ENCODE measurements around the gene EPB41L1.

Gene EPB41L1

DNA sequence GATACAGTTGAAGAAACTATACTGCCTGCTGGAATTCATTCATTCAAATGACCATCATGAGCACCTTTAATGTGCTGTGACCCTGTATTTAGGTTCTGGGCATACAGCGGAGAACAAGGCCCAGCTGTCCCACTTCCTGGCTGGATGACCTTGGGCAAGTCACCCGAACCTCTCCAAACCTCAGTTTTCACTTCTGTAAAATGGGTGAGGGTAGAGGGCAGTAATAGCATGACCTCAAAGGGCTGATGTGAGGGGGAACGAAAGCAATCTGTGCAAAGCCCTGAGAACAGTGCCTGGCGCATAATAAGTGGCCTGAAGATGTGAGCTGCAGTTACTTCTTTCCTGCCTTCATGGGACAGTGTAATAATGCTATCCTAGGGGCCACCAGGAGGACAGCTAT, 61.2 kb downstream of the EPB41L1 start:
- CTCF ChIA-PET, result interaction anchor here (0.5 to 6.7 kb wide), 8 partner anchors 13 to 538 kb away, joined by 3 to 50 read pairs (median 4); no protein-coding TSS in a partner anchor
- DNase-seq (ENCODE audit: low spot score), result no peak
- POLR2A ChIA-PET (ENCODE audit: low non-redundant PET), result no interaction called here
- TF ChIP-seq, protein P1, sequence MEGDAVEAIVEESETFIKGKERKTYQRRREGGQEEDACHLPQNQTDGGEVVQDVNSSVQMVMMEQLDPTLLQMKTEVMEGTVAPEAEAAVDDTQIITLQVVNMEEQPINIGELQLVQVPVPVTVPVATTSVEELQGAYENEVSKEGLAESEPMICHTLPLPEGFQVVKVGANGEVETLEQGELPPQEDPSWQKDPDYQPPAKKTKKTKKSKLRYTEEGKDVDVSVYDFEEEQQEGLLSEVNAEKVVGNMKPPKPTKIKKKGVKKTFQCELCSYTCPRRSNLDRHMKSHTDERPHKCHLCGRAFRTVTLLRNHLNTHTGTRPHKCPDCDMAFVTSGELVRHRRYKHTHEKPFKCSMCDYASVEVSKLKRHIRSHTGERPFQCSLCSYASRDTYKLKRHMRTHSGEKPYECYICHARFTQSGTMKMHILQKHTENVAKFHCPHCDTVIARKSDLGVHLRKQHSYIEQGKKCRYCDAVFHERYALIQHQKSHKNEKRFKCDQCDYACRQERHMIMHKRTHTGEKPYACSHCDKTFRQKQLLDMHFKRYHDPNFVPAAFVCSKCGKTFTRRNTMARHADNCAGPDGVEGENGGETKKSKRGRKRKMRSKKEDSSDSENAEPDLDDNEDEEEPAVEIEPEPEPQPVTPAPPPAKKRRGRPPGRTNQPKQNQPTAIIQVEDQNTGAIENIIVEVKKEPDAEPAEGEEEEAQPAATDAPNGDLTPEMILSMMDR (conservative IDR thresholded peaks at IDR 0.05; ENCODE audit: low read depth), result no peak
- H3K27ac ChIP-seq, result no peak overlapping the region

DNA sequence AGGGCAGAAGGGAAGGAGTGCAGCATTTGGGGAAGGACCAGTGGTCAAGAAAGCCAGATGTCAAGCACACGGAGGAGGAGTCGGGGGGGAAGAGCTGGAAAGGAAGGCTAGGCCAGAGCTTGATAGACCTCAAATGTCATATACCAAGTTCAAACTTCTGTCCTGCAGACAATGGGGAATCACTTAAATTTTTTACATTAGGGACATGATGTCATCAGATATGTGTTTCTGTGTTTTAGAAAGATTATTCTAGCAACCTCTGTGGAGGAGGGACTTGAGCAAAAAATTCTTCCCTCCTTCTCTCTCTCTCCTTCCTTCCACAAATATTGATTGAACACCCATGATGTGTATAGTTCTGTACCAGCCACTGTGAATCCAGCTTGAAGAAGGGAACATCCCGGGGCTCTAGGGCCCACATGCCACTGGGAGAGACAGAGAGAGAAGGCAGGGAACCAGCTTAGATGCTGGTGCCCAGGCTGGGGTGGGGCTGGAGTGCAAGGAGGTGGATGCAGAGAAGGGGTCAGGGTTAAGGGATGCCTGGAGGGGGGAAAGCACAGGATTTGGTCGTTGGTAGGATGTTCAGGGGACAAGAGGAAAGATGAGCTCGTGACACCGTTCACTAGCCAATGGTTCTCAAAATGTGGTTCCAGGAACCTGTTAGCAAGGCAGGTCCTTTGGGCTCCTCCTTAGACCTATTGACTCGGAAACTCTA, 61.9 kb downstream of the EPB41L1 start:
- ChIA-PET POLR2A (ENCODE audit: low non-redundant PET) (no interaction called here), CTCF (interaction anchor here (0.5 to 6.7 kb wide), 12 partner anchors 14 to 1325 kb away, joined by 3 to 50 read pairs (median 4); no protein-coding TSS in a partner anchor)
- DNase-seq (ENCODE audit: low spot score), result no peak

DNA sequence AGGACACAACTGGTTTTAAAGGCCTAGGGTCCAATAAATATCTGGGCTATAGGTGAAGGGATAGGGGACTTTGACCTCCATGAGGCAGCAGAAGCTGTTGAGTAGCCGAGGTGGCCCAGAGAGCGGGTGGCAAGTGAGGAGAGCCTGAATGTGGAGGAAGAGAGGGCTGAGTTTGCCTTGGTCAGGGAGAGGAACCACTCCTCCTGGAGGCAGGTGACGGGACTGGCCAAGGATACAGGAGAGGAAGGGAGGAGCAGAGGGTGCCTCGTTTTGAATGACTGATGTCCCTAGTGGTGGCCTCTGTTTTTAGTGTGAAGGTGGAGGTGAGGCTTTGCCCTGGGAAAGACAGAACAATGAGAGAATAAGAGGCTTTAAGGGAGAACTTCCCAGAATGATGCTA, 62.7 kb downstream of the EPB41L1 start:
- TF ChIP-seq, protein P1 (conservative IDR thresholded peaks at IDR 0.05; ENCODE audit: low read depth), result no peak
- H3K27ac ChIP-seq, result no peak overlapping the region
- ChIA-PET CTCF (interaction anchor here (0.6 to 6.7 kb wide), 7 partner anchors 14 to 225 kb away, joined by 3 to 50 read pairs (median 4); no protein-coding TSS in a partner anchor), POLR2A (ENCODE audit: low non-redundant PET) (no interaction called here)
- DNase-seq (ENCODE audit: low spot score), result peak; percentile 48

More for the DNA sequence above, 61.9 kb downstream of the EPB41L1 start:
- TF ChIP-seq, protein P1 (conservative IDR thresholded peaks at IDR 0.05; ENCODE audit: low read depth), result no peak
- H3K27ac ChIP-seq, result no peak overlapping the region

DNA sequence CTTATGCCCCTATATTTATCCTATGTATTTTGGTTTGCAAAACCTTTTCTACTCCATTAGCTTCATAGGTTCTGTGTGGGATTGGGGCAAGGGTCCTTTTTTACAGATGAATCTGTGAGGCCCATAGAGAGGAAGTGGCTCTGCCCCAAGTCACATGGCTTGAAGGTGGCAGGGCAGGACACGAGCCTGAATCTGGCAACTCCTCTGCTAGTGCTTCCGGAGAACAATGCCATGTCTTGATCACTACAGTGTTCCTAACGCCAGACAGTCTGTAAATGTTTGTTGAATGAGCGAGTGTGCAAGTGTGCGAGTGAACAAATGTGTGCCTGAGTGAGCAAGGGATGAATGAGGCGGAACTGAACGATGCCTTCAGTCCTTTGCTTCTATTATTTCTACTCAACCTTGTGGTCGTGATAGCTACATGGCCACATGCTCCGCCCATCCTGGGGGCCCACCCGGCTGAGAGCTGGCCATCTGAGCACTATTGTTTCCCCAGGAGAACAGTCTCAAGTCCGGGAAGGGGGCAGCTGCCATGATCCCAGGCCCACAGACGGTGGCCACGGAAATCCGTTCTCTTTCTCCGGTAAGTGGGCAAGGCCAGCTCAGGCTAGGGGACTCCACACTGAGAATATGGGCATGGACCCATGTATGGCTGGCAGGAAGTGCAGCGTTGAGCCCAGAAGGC, 64.0 kb downstream of the EPB41L1 start:
- POLR2A ChIA-PET (ENCODE audit: low non-redundant PET), result no interaction called here

DNA sequence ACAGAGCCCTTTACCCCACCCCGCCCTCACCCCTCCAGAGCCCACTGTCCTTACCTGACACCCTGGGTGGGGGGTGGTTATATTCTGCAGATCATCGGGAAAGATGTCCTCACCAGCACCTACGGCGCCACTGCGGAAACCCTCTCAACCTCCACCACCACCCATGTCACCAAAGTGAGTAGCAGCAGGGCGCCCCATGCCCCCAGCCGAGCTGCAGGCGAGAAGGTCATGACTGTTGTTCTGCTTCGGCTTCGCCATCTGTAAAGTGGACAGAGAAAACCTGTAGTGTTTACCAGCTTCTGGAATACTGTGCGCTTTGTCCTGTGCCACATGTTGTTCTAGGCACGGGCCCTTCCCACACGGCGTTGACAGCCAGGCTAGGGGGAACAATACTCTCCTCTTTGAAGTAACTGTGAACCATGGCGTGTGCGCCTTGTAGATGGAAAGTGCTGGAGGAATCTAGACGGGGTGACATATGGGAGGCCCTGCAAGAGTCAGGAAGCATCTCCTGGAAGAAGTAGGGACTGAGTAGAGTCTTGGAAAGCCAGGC, 65.2 kb downstream of the EPB41L1 start:
- CTCF ChIA-PET, result interaction anchor here (1.5 kb wide), 1 partner anchor 17 kb away, joined by 9 read pairs; no protein-coding TSS in a partner anchor
- TF ChIP-seq, protein P1 (conservative IDR thresholded peaks at IDR 0.05; ENCODE audit: low read depth), result no peak
- DNase-seq (ENCODE audit: low spot score), result no peak
- no peak overlapping the region for H3K27ac ChIP-seq
- POLR2A ChIA-PET (ENCODE audit: low non-redundant PET), result no interaction called here

More for the DNA sequence above, 64.0 kb downstream of the EPB41L1 start:
- CTCF ChIA-PET, result interaction anchor here (0.6 to 1.5 kb wide), 5 partner anchors 16 to 221 kb away, joined by 3 to 9 read pairs (median 4); no protein-coding TSS in a partner anchor
- no peak for DNase-seq (ENCODE audit: low spot score)
- TF ChIP-seq, protein P1 (conservative IDR thresholded peaks at IDR 0.05; ENCODE audit: low read depth), result no peak
- H3K27ac ChIP-seq, result no peak overlapping the region

DNA sequence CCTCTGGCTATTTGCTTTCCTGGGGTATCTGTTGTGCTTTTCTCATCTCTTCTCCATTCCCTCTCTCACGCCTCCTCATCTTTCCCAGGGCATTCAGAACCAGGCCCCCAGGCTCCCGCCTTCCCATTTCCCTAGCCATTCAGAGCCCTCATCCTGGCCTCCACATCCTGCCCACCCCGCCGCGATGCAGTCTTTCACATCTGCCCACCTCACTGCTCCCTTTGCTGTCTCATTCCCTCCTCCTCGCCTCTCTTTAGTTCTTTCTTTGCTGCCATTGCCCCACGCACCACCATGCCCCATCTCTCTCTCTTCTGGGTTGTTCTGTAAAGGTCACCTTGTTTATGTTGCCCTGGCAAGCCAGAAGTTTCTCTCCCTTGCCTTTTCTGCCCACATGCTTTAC, 71.1 kb downstream of the EPB41L1 start:
- no peak for DNase-seq (ENCODE audit: low spot score)
- TF ChIP-seq, protein P1 (conservative IDR thresholded peaks at IDR 0.05; ENCODE audit: low read depth), result no peak
- CTCF ChIA-PET, result interaction anchor here (1.4 kb wide), 1 partner anchor 23 kb away, joined by 7 read pairs; no protein-coding TSS in a partner anchor
- no peak overlapping the region for H3K27ac ChIP-seq
- POLR2A ChIA-PET (ENCODE audit: low non-redundant PET), result no interaction called here

Measured in RWPE1 (cell line).